Neuronal stem cell (in vitro differentiated cells): ENCODE data around the gene AP1G1.
"Not testable (repeated sequence)": the region's sequence is repeated elsewhere in the genome, so short reads cannot be mapped to it uniquely, and the experiment has no call there.

Source experiments
- DNase-seq: peaks from one replicate; pipeline ENCODE4 v3.0.0-alpha.2; 2013; ENCODE audit warnings: low spot score
- H2AFZ ChIP-seq: one replicate; pipeline ENCODE4 v1.6.1; 2013; ENCODE audit warnings: mild to moderate bottlenecking, low read length, inconsistent platforms
- H2AK5ac ChIP-seq: 2 replicates; pipeline ENCODE4 v1.6.1; 2013; ENCODE audit warnings: low read depth, mild to moderate bottlenecking, inconsistent platforms, low read length, moderate library complexity, mixed read lengths
- H2BK120ac ChIP-seq: 2 replicates; pipeline ENCODE4 v1.6.1; 2013; ENCODE audit warnings: low read depth, mild to moderate bottlenecking, inconsistent platforms, low read length, moderate library complexity, mixed read lengths
- H2BK12ac ChIP-seq: one replicate; pipeline ENCODE4 v1.6.1; 2013; ENCODE audit warnings: low read length, inconsistent platforms
- H2BK15ac ChIP-seq: 2 replicates; pipeline ENCODE4 v1.6.1; 2013; ENCODE audit warnings: mild to moderate bottlenecking, low read length, inconsistent platforms, mixed read lengths
- H2BK5ac ChIP-seq: one replicate; pipeline ENCODE4 v1.6.1; 2013; ENCODE audit warnings: inconsistent platforms, mild to moderate bottlenecking, low read length, moderate library complexity
- H3K14ac ChIP-seq: one replicate; pipeline ENCODE4 v1.6.1; 2013; ENCODE audit warnings: low read length, inconsistent platforms
- H3K18ac ChIP-seq: 2 replicates; pipeline ENCODE4 v1.6.1; 2013; ENCODE audit warnings: low read length, inconsistent platforms
- H3K23ac ChIP-seq: 2 replicates; pipeline ENCODE4 v1.6.1; 2013; ENCODE audit warnings: low read depth, mild to moderate bottlenecking, mixed read lengths, low read length, inconsistent platforms; ENCODE audit not compliant: poor library complexity
- H3K27ac ChIP-seq: replicated peaks from 3 replicates; pipeline ENCODE4 v1.5.1; 2013; ENCODE audit warnings: low read length, inconsistent platforms
- H3K27me3 ChIP-seq, 3 experiments: 2 replicates each; pipeline ENCODE4 v1.6.1; 2013; ENCODE audit warnings: low read length in 3 of 3, mild to moderate bottlenecking in 2 of 3, inconsistent platforms in 1 of 3, low read depth in 1 of 3, mixed read lengths in 1 of 3, moderate library complexity in 1 of 3; ENCODE audit not compliant: control insufficient read depth in 3 of 3, insufficient read depth in 3 of 3
- H3K36me3 ChIP-seq, 2 donors: replicated peaks in 1 of 2; 2 replicates each; pipeline ENCODE4 v1.6.1; 2013; ENCODE audit warnings: low read length in 2 of 2; ENCODE audit not compliant: control insufficient read depth in 2 of 2, insufficient read depth in 2 of 2
- H3K4ac ChIP-seq: 2 replicates; pipeline ENCODE4 v1.6.1; 2013; ENCODE audit warnings: inconsistent platforms, mild to moderate bottlenecking, low read length, moderate library complexity
- H3K4me1 ChIP-seq, 2 donors: 1 replicate in 1 of 2; 2 replicates in 1 of 2; pipeline ENCODE4 v1.6.1; 2013; ENCODE audit warnings: low read length in 2 of 2, low read depth in 1 of 2; ENCODE audit not compliant: control insufficient read depth in 2 of 2, insufficient read depth in 1 of 2
- H3K4me2 ChIP-seq: one replicate; pipeline ENCODE4 v1.6.1; 2013; ENCODE audit warnings: mild to moderate bottlenecking, low read length, inconsistent platforms; ENCODE audit not compliant: insufficient read depth, poor library complexity, severe bottlenecking
- H3K4me3 ChIP-seq, 2 donors: 2 replicates each; pipeline ENCODE4 v1.5.1; 2013; ENCODE audit warnings: low read length in 2 of 2, mild to moderate bottlenecking in 2 of 2, inconsistent platforms in 1 of 2, moderate library complexity in 1 of 2
- H3K79me1 ChIP-seq: one replicate; pipeline ENCODE4 v1.6.1; 2013; ENCODE audit warnings: low read depth, mild to moderate bottlenecking, inconsistent platforms, low read length, moderate library complexity
- H3K9ac ChIP-seq: one replicate; pipeline ENCODE4 v1.6.1; 2013; ENCODE audit warnings: mild to moderate bottlenecking, low read depth, low read length, inconsistent platforms; ENCODE audit not compliant: poor library complexity
- H3K9me3 ChIP-seq, 2 donors: replicated peaks in 1 of 2; 2 replicates each; pipeline versions ENCODE3 to v1.6.1; 2013; ENCODE audit warnings: low read length in 2 of 2, mild to moderate bottlenecking in 2 of 2, inconsistent platforms in 1 of 2, low read depth in 1 of 2, mixed read lengths in 1 of 2, moderate library complexity in 1 of 2; ENCODE audit not compliant: control insufficient read depth in 2 of 2, insufficient read depth in 1 of 2
- H4K8ac ChIP-seq: one replicate; pipeline ENCODE4 v1.6.1; 2013; ENCODE audit warnings: low read depth, mild to moderate bottlenecking, inconsistent platforms, low read length, moderate library complexity
- H4K91ac ChIP-seq: one replicate; pipeline ENCODE4 v1.6.1; 2013; ENCODE audit warnings: low read length, low read depth, mild to moderate bottlenecking, inconsistent platforms; ENCODE audit not compliant: poor library complexity
- WGBS, 2 donors: extraction: QIAGEN DNeasy Blood & Tissue Kit; methylation state at CpG; one replicate each; pipeline ENCODE4 v1.1.7; 2013; ENCODE audit warnings: missing lambda C conversion rate in 2 of 2, mixed read lengths in 1 of 2; ENCODE audit not compliant: insufficient read length in 2 of 2, insufficient replicate concordance in 1 of 2; ENCODE audit errors: extremely low coverage in 2 of 2; 5-methylcytosine and 5-hydroxymethylcytosine counted together

Gene AP1G1

GRCh38 chr16:71785143-71785542, 23.5 kb downstream of the AP1G1 start:
- H3K27me3 ChIP-seq, H2BK5ac ChIP-seq, H3K4me2 ChIP-seq, H3K4me1 ChIP-seq, H3K9me3 ChIP-seq, H2AK5ac ChIP-seq, H2BK15ac ChIP-seq, H3K27ac ChIP-seq, H2BK120ac ChIP-seq, H2BK12ac ChIP-seq, H3K4me3 ChIP-seq, H3K14ac ChIP-seq, H3K9ac ChIP-seq, H3K4ac ChIP-seq, H3K18ac ChIP-seq, H3K23ac ChIP-seq, H4K91ac ChIP-seq, H4K8ac ChIP-seq, H3K79me1 ChIP-seq, DNase-seq, H2AFZ ChIP-seq: not testable (repeated sequence)
- WGBS, 2 donors, result no CpG with 5 or more reads among the region's 3 CpGs
- peaks cover 6 to 86% of the 10 kb centered on the region in 2 donors for H3K36me3 ChIP-seq

- H2BK5ac ChIP-seq, result no peak overlapping the region
- peaks cover 5% of the 10 kb centered on the region for H3K79me1 ChIP-seq
- no peak overlapping the region for H3K23ac ChIP-seq
- no peak overlapping the region for H3K27ac ChIP-seq
- H3K36me3 ChIP-seq, result peaks cover 4 to 86% of the 10 kb centered on the region in 2 donors
- no peak overlapping the region for H3K14ac ChIP-seq
- H4K91ac ChIP-seq, result no peak overlapping the region
- H3K9me3 ChIP-seq, result no peaks in the 10 kb centered on the region
- no peak overlapping the region for H2BK15ac ChIP-seq
- H3K4me2 ChIP-seq, result no peak overlapping the region
- no peak overlapping the region for H3K4ac ChIP-seq
- H3K18ac ChIP-seq, result no peak overlapping the region
- H3K9ac ChIP-seq, result no peak overlapping the region
- no CpG with 5 or more reads among the region's 2 CpGs for WGBS, 2 donors
- H3K4me1 ChIP-seq, result no peaks in the 10 kb centered on the region
- DNase-seq, result no peak
- H3K27me3 ChIP-seq, result no peaks in the 10 kb centered on the region
- H4K8ac ChIP-seq, result no peak overlapping the region
- no peak overlapping the region for H2AK5ac ChIP-seq
- no peak overlapping the region for H2AFZ ChIP-seq
- no peak overlapping the region for H2BK12ac ChIP-seq
- no peak overlapping the region for H3K4me3 ChIP-seq
- H2BK120ac ChIP-seq, result no peak overlapping the region
Observed at GRCh38 chr16:71784093-71784492, 24.5 kb downstream of the AP1G1 start.

- no CpG with 5 or more reads among the region's 3 CpGs for WGBS, 2 donors
- Histone ChIP-seq H3K36me3 (peaks cover 1 to 82% of the 10 kb centered on the region in 2 donors), H3K9me3 (no peaks in the 10 kb centered on the region), H2AK5ac (no peak overlapping the region), H3K14ac (no peak overlapping the region), H3K18ac (no peak overlapping the region), H3K27me3 (no peaks in the 10 kb centered on the region), H4K91ac (no peak overlapping the region), H2BK120ac (no peak overlapping the region), H4K8ac (no peak overlapping the region), H2AFZ (no peak overlapping the region), H3K23ac (no peak overlapping the region), H3K27ac (no peak overlapping the region), H3K9ac (no peak overlapping the region), H3K4me1 (peaks cover 0 to 1% of the 10 kb centered on the region in 2 donors), H2BK12ac (no peak overlapping the region), H3K4me2 (no peak overlapping the region), H2BK15ac (no peak overlapping the region), H2BK5ac (no peak overlapping the region), H3K4me3 (no peak overlapping the region), H3K79me1 (peaks cover 8% of the 10 kb centered on the region), H3K4ac (no peak overlapping the region)
- no peak for DNase-seq
Observed at GRCh38 chr16:71781741-71782140, 26.9 kb downstream of the AP1G1 start.

GRCh38 chr16:71780521-71781089, 28.0 kb downstream of the AP1G1 start:
- DNase-seq, result no peak
- H4K8ac ChIP-seq, result no peak overlapping the region
- H3K36me3 ChIP-seq, result peaks cover 1 to 81% of the 10 kb centered on the region in 2 donors
- no peak overlapping the region for H2AFZ ChIP-seq
- H3K14ac ChIP-seq, result no peak overlapping the region
- H3K79me1 ChIP-seq, result peaks cover 8% of the 10 kb centered on the region
- no peak overlapping the region for H3K9ac ChIP-seq
- no CpG with 5 or more reads among the region's 6 CpGs for WGBS, 2 donors
- H3K4me2 ChIP-seq, result no peak overlapping the region
- no peak overlapping the region for H3K23ac ChIP-seq
- no peak overlapping the region for H2BK15ac ChIP-seq
- peaks cover 0 to 1% of the 10 kb centered on the region in 2 donors for H3K4me1 ChIP-seq
- no peak overlapping the region for H3K27ac ChIP-seq
- H3K4ac ChIP-seq, result no peak overlapping the region
- H3K27me3 ChIP-seq, result no peaks in the 10 kb centered on the region
- no peak overlapping the region for H2BK12ac ChIP-seq
- no peak overlapping the region for H2AK5ac ChIP-seq
- H2BK5ac ChIP-seq, result no peak overlapping the region
- no peak overlapping the region for H2BK120ac ChIP-seq
- H4K91ac ChIP-seq, result no peak overlapping the region
- no peaks in the 10 kb centered on the region for H3K9me3 ChIP-seq
- H3K4me3 ChIP-seq, result no peak overlapping the region
- no peak overlapping the region for H3K18ac ChIP-seq
